ENCODE data around the gene OPTC.
"Not testable (repeated sequence)": the region's sequence is repeated elsewhere in the genome, so short reads cannot be mapped to it uniquely, and the experiment has no call there.

OPTC gene

DNA sequence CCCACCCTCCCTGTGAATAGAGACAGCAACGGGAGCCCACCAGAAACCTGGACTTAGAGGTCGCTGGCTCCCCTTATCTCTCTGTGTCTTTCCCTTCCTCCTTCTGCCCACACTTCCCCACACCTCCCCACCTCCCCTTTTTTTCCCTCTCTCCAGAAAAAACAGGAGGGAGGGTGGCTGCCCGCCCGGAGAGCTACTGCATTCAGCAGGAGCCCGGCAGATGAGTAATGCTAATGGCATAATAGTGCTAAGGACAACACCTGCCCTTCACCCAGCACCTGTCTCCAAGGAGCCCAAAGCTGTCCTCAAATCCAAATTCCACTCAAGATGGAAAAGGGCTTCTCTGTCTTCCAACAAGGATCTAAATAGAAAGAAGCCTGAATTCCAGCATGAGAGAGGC lies 29.7 kb upstream of the OPTC start:
- H3K4me3 ChIP-seq (ENCODE audit: low read depth in 1 of 2, low read length in 2 of 2) = no peak overlapping the region
- H3K9me3 ChIP-seq (ENCODE audit: control insufficient read depth in 1 of 2, low read length in 2 of 2) = no peaks in the 10 kb centered on the region
- H3K9ac ChIP-seq (ENCODE audit: low read depth in 1 of 2, low read length in 2 of 2) = no peak overlapping the region
- H3K4me1 ChIP-seq (ENCODE audit: control insufficient read depth in 1 of 2, insufficient read depth in 2 of 2, low read length in 2 of 2) = peaks cover 3 to 8% of the 10 kb centered on the region in 2 donors
- H3K27me3 ChIP-seq (ENCODE audit: control insufficient read depth in 1 of 2, insufficient read depth in 2 of 2, low read length in 2 of 2) = peaks cover 0 to 4% of the 10 kb centered on the region in 2 donors
- no peaks in the 10 kb centered on the region for H3K36me3 ChIP-seq (ENCODE audit: control insufficient read depth in 1 of 2, insufficient read depth in 2 of 2, low read length in 2 of 2)
- no peak overlapping the region for H3K27ac ChIP-seq (ENCODE audit: low read depth, low read length)

GRCh38 chr1:203464743-203465142 lies 29.2 kb upstream of the OPTC start:
- Histone ChIP-seq H3K4me3 (ENCODE audit: low read depth in 1 of 2, low read length in 2 of 2) (no peak overlapping the region), H3K27ac (ENCODE audit: low read depth, low read length) (peak overlapping the region; percentile 30), H3K27me3 (ENCODE audit: control insufficient read depth in 1 of 2, insufficient read depth in 2 of 2, low read length in 2 of 2) (peaks cover 0 to 4% of the 10 kb centered on the region in 2 donors), H3K9me3 (ENCODE audit: control insufficient read depth in 1 of 2, low read length in 2 of 2) (no peaks in the 10 kb centered on the region), H3K4me1 (ENCODE audit: control insufficient read depth in 1 of 2, insufficient read depth in 2 of 2, low read length in 2 of 2) (peaks cover 3 to 8% of the 10 kb centered on the region in 2 donors), H3K36me3 (ENCODE audit: control insufficient read depth in 1 of 2, insufficient read depth in 2 of 2, low read length in 2 of 2) (no peaks in the 10 kb centered on the region), H3K9ac (ENCODE audit: low read depth in 1 of 2, low read length in 2 of 2) (no peak overlapping the region)

DNA sequence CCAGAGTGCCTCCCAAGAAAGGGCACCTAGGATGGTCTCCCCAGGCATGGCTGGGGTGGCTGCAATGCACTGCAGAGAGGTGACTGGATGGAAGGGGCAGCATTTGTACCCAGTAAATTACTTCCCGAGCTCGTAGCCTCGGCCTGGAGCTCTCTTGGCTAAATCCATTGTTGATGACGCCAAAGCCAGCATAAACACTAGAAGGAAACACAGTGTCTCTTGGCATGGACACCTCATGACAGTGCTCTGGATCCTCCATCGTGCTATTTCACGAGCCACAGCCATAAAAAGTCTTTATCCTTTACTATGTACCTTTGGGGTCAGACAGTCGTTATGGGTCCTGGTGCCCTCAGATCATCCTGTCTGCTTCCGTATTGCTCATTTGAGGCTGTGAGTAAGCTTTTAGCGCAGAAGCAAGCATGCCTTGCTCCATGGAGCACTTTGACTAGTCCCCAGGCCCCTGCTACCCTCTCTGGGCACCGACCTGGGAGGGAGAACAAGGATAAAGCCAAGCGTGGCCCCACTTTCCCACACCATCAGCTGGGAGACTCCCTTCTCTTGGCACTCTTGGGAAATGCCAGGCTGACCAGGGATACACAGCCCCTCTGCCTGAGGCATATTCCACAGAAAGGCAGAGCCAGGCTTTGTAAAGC lies 28.7 kb upstream of the OPTC start:
- no peak overlapping the region for H3K9ac ChIP-seq (ENCODE audit: low read depth in 1 of 2, low read length in 2 of 2)
- H3K9me3 ChIP-seq (ENCODE audit: control insufficient read depth in 1 of 2, low read length in 2 of 2) = no peaks in the 10 kb centered on the region
- peak overlapping the region; percentile 30 for H3K27ac ChIP-seq (ENCODE audit: low read depth, low read length)
- H3K4me3 ChIP-seq (ENCODE audit: low read depth in 1 of 2, low read length in 2 of 2) = no peak overlapping the region
- peaks cover 0 to 4% of the 10 kb centered on the region in 2 donors for H3K27me3 ChIP-seq (ENCODE audit: control insufficient read depth in 1 of 2, insufficient read depth in 2 of 2, low read length in 2 of 2)
- H3K36me3 ChIP-seq (ENCODE audit: control insufficient read depth in 1 of 2, insufficient read depth in 2 of 2, low read length in 2 of 2) = no peaks in the 10 kb centered on the region
- peaks cover 3 to 8% of the 10 kb centered on the region in 2 donors for H3K4me1 ChIP-seq (ENCODE audit: control insufficient read depth in 1 of 2, insufficient read depth in 2 of 2, low read length in 2 of 2)

DNA sequence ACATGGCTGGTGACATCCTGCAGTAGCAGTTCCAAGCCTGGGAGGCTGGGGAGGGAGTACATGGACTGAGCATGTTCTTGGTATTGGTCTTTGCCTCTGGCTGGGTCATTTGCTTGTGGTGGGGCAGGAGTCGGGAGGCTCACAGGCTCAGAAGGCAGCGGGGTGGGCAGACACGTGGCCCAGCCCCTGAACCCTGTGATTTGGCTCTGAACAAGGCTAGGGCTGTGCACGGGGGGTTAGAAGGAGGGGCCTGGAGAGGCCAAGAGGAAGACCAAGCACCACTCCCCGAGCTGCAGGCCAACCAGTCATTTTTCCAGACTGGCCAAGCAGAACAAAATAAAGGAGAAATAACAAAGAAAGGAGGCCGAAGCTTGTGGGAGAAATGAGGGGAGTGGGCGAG lies 28.0 kb upstream of the OPTC start:
- H3K4me1 ChIP-seq (ENCODE audit: control insufficient read depth in 1 of 2, insufficient read depth in 2 of 2, low read length in 2 of 2) = peaks cover 3 to 8% of the 10 kb centered on the region in 2 donors
- H3K9ac ChIP-seq (ENCODE audit: low read depth in 1 of 2, low read length in 2 of 2) = no peak overlapping the region
- H3K4me3 ChIP-seq (ENCODE audit: low read depth in 1 of 2, low read length in 2 of 2) = no peak overlapping the region
- H3K36me3 ChIP-seq (ENCODE audit: control insufficient read depth in 1 of 2, insufficient read depth in 2 of 2, low read length in 2 of 2) = no peaks in the 10 kb centered on the region
- H3K9me3 ChIP-seq (ENCODE audit: control insufficient read depth in 1 of 2, low read length in 2 of 2) = no peaks in the 10 kb centered on the region
- peaks cover 0 to 4% of the 10 kb centered on the region in 2 donors for H3K27me3 ChIP-seq (ENCODE audit: control insufficient read depth in 1 of 2, insufficient read depth in 2 of 2, low read length in 2 of 2)
- no peak overlapping the region for H3K27ac ChIP-seq (ENCODE audit: low read depth, low read length)

DNA sequence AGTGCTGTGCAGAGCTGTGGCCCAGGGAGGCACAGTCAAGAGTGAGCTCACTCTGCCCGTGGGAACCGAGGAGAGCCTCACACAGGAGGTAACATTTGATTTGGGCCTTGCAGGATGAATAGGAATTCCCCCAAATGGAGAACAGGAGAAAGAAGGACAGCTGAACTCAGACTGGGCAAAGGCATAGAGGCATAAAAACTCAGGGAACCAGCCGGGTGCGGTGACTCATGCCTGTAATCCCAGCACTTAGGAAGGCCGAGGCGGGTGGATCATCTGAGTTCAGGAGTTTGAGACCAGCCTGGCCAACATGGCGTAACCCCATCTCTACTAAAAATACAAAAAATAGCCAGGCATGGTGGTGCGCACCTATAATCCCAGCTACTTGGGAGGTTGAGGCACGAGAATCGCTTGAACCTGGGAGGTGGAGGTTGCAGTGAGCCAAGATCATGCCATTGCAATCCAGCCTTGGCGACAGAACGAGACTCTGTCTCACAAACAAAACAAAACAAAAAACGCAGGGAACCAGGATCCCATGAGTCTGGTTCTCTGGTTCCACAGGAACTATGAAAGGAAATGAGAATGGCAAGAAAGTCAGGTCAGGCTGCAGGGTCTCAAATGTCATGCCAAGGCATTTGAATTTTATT lies 26.9 kb upstream of the OPTC start:
- H3K4me3 ChIP-seq (ENCODE audit: low read depth in 1 of 2, low read length in 2 of 2); H3K9ac ChIP-seq (ENCODE audit: low read depth in 1 of 2, low read length in 2 of 2); H3K4me1 ChIP-seq (ENCODE audit: control insufficient read depth in 1 of 2, insufficient read depth in 2 of 2, low read length in 2 of 2); H3K36me3 ChIP-seq (ENCODE audit: control insufficient read depth in 1 of 2, insufficient read depth in 2 of 2, low read length in 2 of 2); H3K27ac ChIP-seq (ENCODE audit: low read depth, low read length); H3K27me3 ChIP-seq (ENCODE audit: control insufficient read depth in 1 of 2, insufficient read depth in 2 of 2, low read length in 2 of 2); H3K9me3 ChIP-seq (ENCODE audit: control insufficient read depth in 1 of 2, low read length in 2 of 2): not testable (repeated sequence)

GRCh38 chr1:203467550-203467921 lies 26.4 kb upstream of the OPTC start:
- H3K36me3 ChIP-seq (ENCODE audit: control insufficient read depth in 1 of 2, insufficient read depth in 2 of 2, low read length in 2 of 2) = no peaks in the 10 kb centered on the region
- H3K9ac ChIP-seq (ENCODE audit: low read depth in 1 of 2, low read length in 2 of 2) = no peak overlapping the region
- H3K9me3 ChIP-seq (ENCODE audit: control insufficient read depth in 1 of 2, low read length in 2 of 2) = no peaks in the 10 kb centered on the region
- peaks cover 0 to 7% of the 10 kb centered on the region in 2 donors for H3K27me3 ChIP-seq (ENCODE audit: control insufficient read depth in 1 of 2, insufficient read depth in 2 of 2, low read length in 2 of 2)
- no peak overlapping the region for H3K27ac ChIP-seq (ENCODE audit: low read depth, low read length)
- H3K4me3 ChIP-seq (ENCODE audit: low read depth in 1 of 2, low read length in 2 of 2) = no peak overlapping the region
- peaks cover 3 to 8% of the 10 kb centered on the region in 2 donors for H3K4me1 ChIP-seq (ENCODE audit: control insufficient read depth in 1 of 2, insufficient read depth in 2 of 2, low read length in 2 of 2)

DNA sequence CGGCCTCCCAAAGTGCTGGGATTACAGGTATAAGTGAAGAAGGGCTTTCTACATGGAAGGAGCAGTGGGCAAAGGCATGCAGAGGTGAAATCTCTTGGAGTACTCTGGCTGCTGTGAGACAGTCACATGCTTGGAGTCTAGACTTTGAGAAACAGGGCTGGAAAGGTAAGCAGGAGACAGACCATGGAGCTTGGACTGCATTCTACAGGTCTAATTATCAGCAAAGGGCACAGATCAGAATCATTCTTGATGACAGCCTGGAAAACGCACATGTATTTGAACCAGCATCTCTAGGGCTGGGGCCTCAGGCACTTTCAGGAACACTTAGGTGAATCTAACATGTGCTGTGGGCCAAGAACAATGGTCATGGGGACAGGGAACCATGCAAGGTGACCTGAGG lies 25.6 kb upstream of the OPTC start:
- peaks cover 0 to 12% of the 10 kb centered on the region in 2 donors for H3K27me3 ChIP-seq (ENCODE audit: control insufficient read depth in 1 of 2, insufficient read depth in 2 of 2, low read length in 2 of 2)
- H3K9me3 ChIP-seq (ENCODE audit: control insufficient read depth in 1 of 2, low read length in 2 of 2) = no peaks in the 10 kb centered on the region
- H3K9ac ChIP-seq (ENCODE audit: low read depth in 1 of 2, low read length in 2 of 2) = no peak overlapping the region
- H3K4me1 ChIP-seq (ENCODE audit: control insufficient read depth in 1 of 2, insufficient read depth in 2 of 2, low read length in 2 of 2) = peaks cover 3 to 8% of the 10 kb centered on the region in 2 donors
- H3K27ac ChIP-seq (ENCODE audit: low read depth, low read length) = no peak overlapping the region
- H3K36me3 ChIP-seq (ENCODE audit: control insufficient read depth in 1 of 2, insufficient read depth in 2 of 2, low read length in 2 of 2) = no peaks in the 10 kb centered on the region
- H3K4me3 ChIP-seq (ENCODE audit: low read depth in 1 of 2, low read length in 2 of 2) = no peak overlapping the region

DNA sequence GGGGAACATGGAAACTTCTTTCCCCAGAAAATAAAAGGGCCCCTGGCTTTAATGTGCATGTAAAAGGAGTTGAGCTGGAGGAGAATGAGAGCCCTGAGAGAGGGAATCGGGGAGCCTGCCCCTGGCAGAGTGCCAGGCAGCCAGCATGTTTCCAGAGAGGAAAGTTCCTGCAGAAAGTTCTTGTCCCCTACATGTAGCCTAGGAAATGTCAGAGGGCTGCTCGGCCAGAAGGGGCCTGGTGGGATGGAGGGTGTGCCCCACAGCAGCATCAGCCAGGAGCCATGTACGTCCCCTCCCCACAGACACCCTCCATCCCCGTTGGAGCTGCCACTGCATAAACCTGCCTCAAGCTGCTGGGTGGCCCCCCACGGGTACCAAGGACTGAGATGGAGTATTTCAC lies 23.7 kb upstream of the OPTC start:
- Histone ChIP-seq H3K4me1 (ENCODE audit: control insufficient read depth in 1 of 2, insufficient read depth in 2 of 2, low read length in 2 of 2) (peaks cover 5 to 7% of the 10 kb centered on the region in 2 donors), H3K9me3 (ENCODE audit: control insufficient read depth in 1 of 2, low read length in 2 of 2) (no peaks in the 10 kb centered on the region), H3K9ac (ENCODE audit: low read depth in 1 of 2, low read length in 2 of 2) (no peak overlapping the region), H3K36me3 (ENCODE audit: control insufficient read depth in 1 of 2, insufficient read depth in 2 of 2, low read length in 2 of 2) (no peaks in the 10 kb centered on the region), H3K4me3 (ENCODE audit: low read depth in 1 of 2, low read length in 2 of 2) (no peak overlapping the region), H3K27ac (ENCODE audit: low read depth, low read length) (no peak overlapping the region), H3K27me3 (ENCODE audit: control insufficient read depth in 1 of 2, insufficient read depth in 2 of 2, low read length in 2 of 2) (peaks cover 0 to 10% of the 10 kb centered on the region in 2 donors)

DNA sequence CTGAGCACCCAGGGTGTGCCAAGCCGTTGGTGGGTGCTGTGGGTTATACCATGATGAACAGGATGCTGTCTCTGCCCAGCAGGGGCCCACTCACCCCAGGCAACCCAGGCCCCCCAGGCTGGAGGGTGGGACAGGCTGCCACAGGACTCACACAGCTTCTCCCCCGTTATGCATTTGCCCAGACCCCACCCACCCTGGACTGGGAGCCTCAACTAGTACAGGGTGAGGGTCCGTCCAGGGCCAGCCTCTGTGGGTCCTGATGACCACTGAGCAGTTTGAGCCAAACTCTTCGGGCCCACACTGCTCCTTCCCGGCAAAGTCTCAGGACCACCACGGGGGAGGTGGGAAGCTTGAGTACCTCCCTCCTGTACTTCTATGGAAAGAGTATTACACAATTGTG lies 22.1 kb upstream of the OPTC start:
- H3K4me1 ChIP-seq (ENCODE audit: control insufficient read depth in 1 of 2, insufficient read depth in 2 of 2, low read length in 2 of 2) = peaks cover under 1 to 8% of the 10 kb centered on the region in 2 donors
- no peaks in the 10 kb centered on the region for H3K9me3 ChIP-seq (ENCODE audit: control insufficient read depth in 1 of 2, low read length in 2 of 2)
- H3K27me3 ChIP-seq (ENCODE audit: control insufficient read depth in 1 of 2, insufficient read depth in 2 of 2, low read length in 2 of 2) = peaks cover 0 to 10% of the 10 kb centered on the region in 2 donors
- no peak overlapping the region for H3K9ac ChIP-seq (ENCODE audit: low read depth in 1 of 2, low read length in 2 of 2)
- H3K27ac ChIP-seq (ENCODE audit: low read depth, low read length) = no peak overlapping the region
- no peak overlapping the region for H3K4me3 ChIP-seq (ENCODE audit: low read depth in 1 of 2, low read length in 2 of 2)
- H3K36me3 ChIP-seq (ENCODE audit: control insufficient read depth in 1 of 2, insufficient read depth in 2 of 2, low read length in 2 of 2) = no peaks in the 10 kb centered on the region

DNA sequence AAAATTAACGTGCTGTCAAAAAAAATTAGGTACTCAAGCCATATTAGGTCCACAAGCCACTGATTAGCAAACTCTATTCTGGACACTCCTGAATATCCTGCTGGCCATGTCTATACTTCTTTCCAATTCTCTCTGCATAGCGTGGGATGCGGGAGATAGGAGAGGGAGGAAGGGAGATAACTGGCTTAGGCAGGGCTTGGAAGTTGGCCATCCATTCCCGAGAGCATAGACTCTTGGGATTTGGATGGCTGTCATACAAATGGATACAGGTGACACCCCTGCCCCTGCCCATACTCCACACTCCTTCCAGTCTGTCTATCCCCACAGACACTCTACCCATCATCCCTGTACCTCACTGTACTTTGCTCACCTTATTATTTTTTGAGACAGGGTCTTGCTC lies 20.7 kb upstream of the OPTC start:
- no peak overlapping the region for H3K27ac ChIP-seq (ENCODE audit: low read depth, low read length)
- no peak overlapping the region for H3K9ac ChIP-seq (ENCODE audit: low read depth in 1 of 2, low read length in 2 of 2)
- H3K9me3 ChIP-seq (ENCODE audit: control insufficient read depth in 1 of 2, low read length in 2 of 2) = no peaks in the 10 kb centered on the region
- H3K4me3 ChIP-seq (ENCODE audit: low read depth in 1 of 2, low read length in 2 of 2) = no peak overlapping the region
- peaks cover 0 to 4% of the 10 kb centered on the region in 2 donors for H3K4me1 ChIP-seq (ENCODE audit: control insufficient read depth in 1 of 2, insufficient read depth in 2 of 2, low read length in 2 of 2)
- H3K27me3 ChIP-seq (ENCODE audit: control insufficient read depth in 1 of 2, insufficient read depth in 2 of 2, low read length in 2 of 2) = peaks cover 0 to 14% of the 10 kb centered on the region in 2 donors
- no peaks in the 10 kb centered on the region for H3K36me3 ChIP-seq (ENCODE audit: control insufficient read depth in 1 of 2, insufficient read depth in 2 of 2, low read length in 2 of 2)

All from duodenal mucosa (tissue), 2 donors.